GM23338 (cell line): ENCODE data around the gene CIC.
A peak's percentile ranks its signal among the peaks of the same experiment; 100 is the strongest.

Experiments
- CTCF ChIP-seq, 2 experiments: fragments of 200-600 bp in 1 of 2; sonication (generic) in 1 of 2; conservative IDR thresholded peaks; 2 replicates each; pipeline versions ENCODE4 v1.5.1 to v1.6.1; 2016 to 2017; ENCODE audit warnings: antibody characterized with exemption in 2 of 2, low read depth in 2 of 2, mild to moderate bottlenecking in 2 of 2, moderate library complexity in 1 of 2
- POLR2AphosphoS5 ChIP-seq: IDR thresholded peaks from 2 replicates; pipeline ENCODE4 v1.6.1; 2016; ENCODE audit warnings: antibody characterized with exemption, low read depth

GRCh38 chr19:42244347-42245220 is 24.5 kb upstream of the CIC start:
- TF ChIP-seq CTCF (conservative IDR thresholded peaks at IDR 0.05; ENCODE audit: low read depth in 2 of 2) (peak; percentile 57 to 70), POLR2AphosphoS5 (no peak)
